ENCODE results near the gene ALMS1. TPM values are rescaled to one million over a fixed set of nuclear protein-coding genes. Genes with fewer than 3 reads are reported as not detected.

The ALMS1 gene
- total and polyA plus RNA-seq, 2 donors (not counting 3 experiments of a cell fraction or from before 2014, with no cell fraction given), result 5.7 to 15.4 TPM

GRCh38 chr2:73374269-73374668 lies 11.4 kb upstream of the ALMS1 start:
- intact Hi-C loops (cut with micrococcal nuclease) (no loop called here), dilution Hi-C loops (cut with MboI; ENCODE audit: extremely low pct_ligation_motif_present, low sequenced_read_pairs) (no loop called here)
- Histone ChIP-seq H3K9ac (replicated peaks; ENCODE audit: extremely low read depth, insufficient read depth, low read length) (no peak overlapping the region), H3K4me2 (ENCODE audit: insufficient read depth, low read length) (no peak overlapping the region), H3K4me1 (ENCODE audit: control insufficient read depth, extremely low read depth, insufficient read depth, low read length) (no peaks in the 10 kb centered on the region), H3K36me3 (ENCODE audit: control insufficient read depth in 2 of 2, extremely low read depth in 1 of 2, insufficient read depth in 2 of 2, low read length in 2 of 2) (no peaks in the 10 kb centered on the region), H3K79me2 (ENCODE audit: control insufficient read depth, insufficient read depth, low read length) (no peaks in the 10 kb centered on the region), H3K4me3 (replicated peaks in 1 of 3; ENCODE audit: insufficient read depth in 1 of 3, low read depth in 1 of 3, low read length in 3 of 3) (no peak overlapping the region), H2AFZ (ENCODE audit: low read depth, low read length) (no peak overlapping the region), H3K9me1 (replicated peaks; ENCODE audit: control insufficient read depth, extremely low read depth, insufficient read depth, low read length) (no peaks in the 10 kb centered on the region), H3K27ac (ENCODE audit: insufficient read depth, low read depth, low read length) (no peak overlapping the region), H4K20me1 (replicated peaks; ENCODE audit: control insufficient read depth, extremely low read depth, insufficient read depth, low read length) (no peaks in the 10 kb centered on the region), H3K9me3 (replicated peaks; ENCODE audit: control insufficient read depth, insufficient read depth, low read length) (no peaks in the 10 kb centered on the region), H3K27me3 (ENCODE audit: control insufficient read depth in 2 of 2, insufficient read depth in 2 of 2, low read length in 2 of 2) (peaks cover 14 to 18% of the 10 kb centered on the region in 2 experiments)
- no peak for DNase-seq (ENCODE audit: low read depth, low spot score)
- BruUV-seq (replicated peaks), result no TSS peak
- FAIRE-seq, result no peak
- ChIA-PET CTCF (interaction anchor here (1.6 kb wide), 1 partner anchor 14 kb away, joined by 5 read pairs; no protein-coding TSS in a partner anchor), POLR2A (no interaction called here)
- no peak for TF ChIP-seq POLR2A (IDR thresholded peaks at IDR 0.05; ENCODE audit: low read depth, low read length)
- no peak for TF ChIP-seq GATA2 (IDR thresholded peaks at IDR 0.05; ENCODE audit: insufficient read depth, insufficient read length, low read depth, low read length)
- no peak for TF ChIP-seq EZH2 (IDR thresholded peaks at IDR 0.05; ENCODE audit: borderline replicate concordance, low read depth, low read length, severe bottlenecking)

DNA sequence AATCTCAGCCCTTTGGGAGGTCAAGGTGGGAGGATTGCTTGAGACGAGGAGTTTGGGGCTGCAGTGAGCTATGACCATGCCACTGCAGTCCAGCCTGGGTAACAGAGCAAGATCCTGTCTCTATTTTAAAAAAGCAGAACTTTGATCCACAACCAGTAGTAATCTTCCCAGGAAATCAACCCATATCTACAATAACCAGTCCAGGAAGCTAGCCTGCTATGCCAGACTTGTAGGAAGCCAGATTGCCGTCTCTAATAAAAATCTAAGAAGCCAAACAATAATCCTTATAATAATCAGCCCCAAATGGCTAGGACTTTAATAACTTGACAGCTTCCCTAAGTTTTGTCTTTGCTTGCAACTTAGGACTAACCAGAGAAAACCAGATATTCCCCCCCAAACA lies 9.0 kb upstream of the ALMS1 start:
- dilution Hi-C loops (cut with MboI; ENCODE audit: extremely low pct_ligation_motif_present, low sequenced_read_pairs), result no loop called here
- BruUV-seq (replicated peaks), result no TSS peak
- Histone ChIP-seq H3K79me2 (ENCODE audit: control insufficient read depth, insufficient read depth, low read length) (no peaks in the 10 kb centered on the region), H3K9ac (replicated peaks; ENCODE audit: extremely low read depth, insufficient read depth, low read length) (no peak overlapping the region), H3K27me3 (ENCODE audit: control insufficient read depth in 2 of 2, insufficient read depth in 2 of 2, low read length in 2 of 2) (peaks cover 25 to 28% of the 10 kb centered on the region in 2 experiments), H3K9me1 (replicated peaks; ENCODE audit: control insufficient read depth, extremely low read depth, insufficient read depth, low read length) (no peaks in the 10 kb centered on the region), H2AFZ (ENCODE audit: low read depth, low read length) (no peak overlapping the region), H3K36me3 (ENCODE audit: control insufficient read depth in 2 of 2, extremely low read depth in 1 of 2, insufficient read depth in 2 of 2, low read length in 2 of 2) (no peaks in the 10 kb centered on the region), H3K4me1 (ENCODE audit: control insufficient read depth, extremely low read depth, insufficient read depth, low read length) (no peaks in the 10 kb centered on the region), H3K4me2 (ENCODE audit: insufficient read depth, low read length) (no peak overlapping the region), H3K9me3 (replicated peaks; ENCODE audit: control insufficient read depth, insufficient read depth, low read length) (no peaks in the 10 kb centered on the region), H4K20me1 (replicated peaks; ENCODE audit: control insufficient read depth, extremely low read depth, insufficient read depth, low read length) (no peaks in the 10 kb centered on the region), H3K27ac (ENCODE audit: insufficient read depth, low read depth, low read length) (no peak overlapping the region), H3K4me3 (replicated peaks in 1 of 3; ENCODE audit: insufficient read depth in 1 of 3, low read depth in 1 of 3, low read length in 3 of 3) (no peak overlapping the region)
- ChIA-PET CTCF (interaction anchor here (1.2 to 1.4 kb wide), 3 partner anchors 8 to 87 kb away, joined by 3 to 5 read pairs (median 4); partner anchors contain the start of gene ALMS1), POLR2A (no interaction called here)
- TF ChIP-seq EZH2 (IDR thresholded peaks at IDR 0.05; ENCODE audit: borderline replicate concordance, low read depth, low read length, severe bottlenecking), result no peak
- TF ChIP-seq MYC (IDR thresholded peaks at IDR 0.05; ENCODE audit: low read depth, low read length), result no peak
- TF ChIP-seq, protein P1, sequence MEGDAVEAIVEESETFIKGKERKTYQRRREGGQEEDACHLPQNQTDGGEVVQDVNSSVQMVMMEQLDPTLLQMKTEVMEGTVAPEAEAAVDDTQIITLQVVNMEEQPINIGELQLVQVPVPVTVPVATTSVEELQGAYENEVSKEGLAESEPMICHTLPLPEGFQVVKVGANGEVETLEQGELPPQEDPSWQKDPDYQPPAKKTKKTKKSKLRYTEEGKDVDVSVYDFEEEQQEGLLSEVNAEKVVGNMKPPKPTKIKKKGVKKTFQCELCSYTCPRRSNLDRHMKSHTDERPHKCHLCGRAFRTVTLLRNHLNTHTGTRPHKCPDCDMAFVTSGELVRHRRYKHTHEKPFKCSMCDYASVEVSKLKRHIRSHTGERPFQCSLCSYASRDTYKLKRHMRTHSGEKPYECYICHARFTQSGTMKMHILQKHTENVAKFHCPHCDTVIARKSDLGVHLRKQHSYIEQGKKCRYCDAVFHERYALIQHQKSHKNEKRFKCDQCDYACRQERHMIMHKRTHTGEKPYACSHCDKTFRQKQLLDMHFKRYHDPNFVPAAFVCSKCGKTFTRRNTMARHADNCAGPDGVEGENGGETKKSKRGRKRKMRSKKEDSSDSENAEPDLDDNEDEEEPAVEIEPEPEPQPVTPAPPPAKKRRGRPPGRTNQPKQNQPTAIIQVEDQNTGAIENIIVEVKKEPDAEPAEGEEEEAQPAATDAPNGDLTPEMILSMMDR (IDR thresholded peaks at IDR 0.05; ENCODE audit: extremely low read depth in 1 of 2, insufficient read depth in 1 of 2, low read depth in 1 of 2, low read length in 2 of 2), result no peak
- TF ChIP-seq GATA2 (IDR thresholded peaks at IDR 0.05; ENCODE audit: insufficient read depth, insufficient read length, low read depth, low read length), result no peak
- TF ChIP-seq POLR2A (IDR thresholded peaks at IDR 0.05; ENCODE audit: low read depth, low read length), result no peak
- no peak for TF ChIP-seq JUN (IDR thresholded peaks at IDR 0.05; ENCODE audit: borderline replicate concordance, insufficient read depth, insufficient read length, low read depth)
- TF ChIP-seq, protein P2, sequence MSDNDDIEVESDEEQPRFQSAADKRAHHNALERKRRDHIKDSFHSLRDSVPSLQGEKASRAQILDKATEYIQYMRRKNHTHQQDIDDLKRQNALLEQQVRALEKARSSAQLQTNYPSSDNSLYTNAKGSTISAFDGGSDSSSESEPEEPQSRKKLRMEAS (IDR thresholded peaks at IDR 0.05; ENCODE audit: insufficient read depth, insufficient read length), result no peak
- TF ChIP-seq POLR2AphosphoS5 (IDR thresholded peaks at IDR 0.05; ENCODE audit: insufficient read depth, low read depth, low read length), result no peak
- no peak for TF ChIP-seq FOS (IDR thresholded peaks at IDR 0.05; ENCODE audit: borderline replicate concordance, insufficient read depth, low read length)
- FAIRE-seq (no peak), DNase-seq (ENCODE audit: low read depth, low spot score) (no peak)
- intact Hi-C loops (cut with micrococcal nuclease), result no loop called here
